K562 (cell line): ENCODE results near the gene ABHD12. TPM values are rescaled to one million over a fixed set of nuclear protein-coding genes. Genes with fewer than 3 reads are reported as not detected.

ENCODE experiments used
- ATAC-seq: fragments of 200-7000 bp; cut with Tn5 transposase; 3 replicates; pipeline ENCODE4 v1.9.1; 2020; ENCODE audit warnings: moderate library complexity
- BruUV-seq: library from RNA; stranded (reverse); fragments of 400-500 nt; replicated peaks from 2 replicates; lab custom pipeline; 2021; lab: Mats Ljungman, UMichigan
- CTCF ChIA-PET: fragments of 300-600 bp; formaldehyde crosslinking; extraction: SDS; loops from one replicate; lab custom pipeline; 2021; ENCODE audit warnings: low intra/inter-chr PET ratio; lab: Yijun Ruan, JAX
- POLR2A ChIA-PET: fragments of 300-600, 350-650 bp; sonication (Branson Sonifier 250); formaldehyde crosslinking; extraction: SDS; loops from one replicate; lab custom pipeline; 2021; ENCODE audit warnings: antibody characterized with exemption, inconsistent platforms; lab: Yijun Ruan, JAX
- DNase-seq, 4 experiments: peaks; one replicate each; pipeline versions ENCODE4 v3.0.0 to v3.0.0-alpha.2; 2011 to 2018; ENCODE audit warnings: low spot score in 3 of 4, mixed read lengths in 3 of 4; ENCODE audit errors: extremely low read depth in 1 of 4
- FAIRE-seq: peaks from 2 replicates; lab custom pipeline; 2011; peaks lifted over from hg19 to GRCh38; lab: Jason Lieb, UNC
- H2AFZ ChIP-seq: 2 replicates; pipeline ENCODE4 v1.6.0; 2011; ENCODE audit warnings: low read depth, low read length, control low read depth, inconsistent platforms
- H3K27ac ChIP-seq: fragments of 200-600 bp; 3 replicates; pipeline ENCODE4 v1.8.0; 2011; ENCODE audit warnings: low read depth, mild to moderate bottlenecking, control low read depth, inconsistent platforms, low read length, moderate library complexity, mixed read lengths; ENCODE audit errors: extremely low read depth
- H3K27me3 ChIP-seq, 2 experiments: fragments of 300-600 bp in 1 of 2; 2 replicates in 1 of 2; 3 replicates in 1 of 2; pipeline versions ENCODE4 v1.6.0 to v1.8.0; 2011; ENCODE audit warnings: inconsistent platforms in 2 of 2, low read length in 2 of 2, mild to moderate bottlenecking in 1 of 2, mixed read lengths in 1 of 2, moderate library complexity in 1 of 2; ENCODE audit not compliant: control insufficient read depth in 2 of 2, insufficient read depth in 2 of 2
- H3K36me3 ChIP-seq: fragments of 300-600 bp; 3 replicates; pipeline ENCODE4 v1.8.0; 2011; ENCODE audit warnings: mild to moderate bottlenecking, low read length, inconsistent platforms; ENCODE audit not compliant: control insufficient read depth, insufficient read depth
- H3K4me1 ChIP-seq, 2 experiments: fragments of 200-600 bp in 1 of 2; replicated peaks in 1 of 2; 2 replicates in 1 of 2; 3 replicates in 1 of 2; pipeline versions ENCODE4 v1.5.1 to v1.8.0; 2011; ENCODE audit warnings: inconsistent platforms in 2 of 2, low read length in 2 of 2, mild to moderate bottlenecking in 1 of 2, mixed read lengths in 1 of 2, moderate library complexity in 1 of 2; ENCODE audit not compliant: control insufficient read depth in 2 of 2, insufficient read depth in 2 of 2
- H3K4me2 ChIP-seq: 2 replicates; pipeline ENCODE4 v1.6.1; 2011; ENCODE audit warnings: low read length, control low read depth, inconsistent platforms, mixed read lengths; ENCODE audit not compliant: insufficient read depth
- H3K4me3 ChIP-seq: fragments of 200-600 bp; sonication (generic), shearing (Covaris generic); 2 replicates; pipeline ENCODE4 v1.5.1; 2016; ENCODE audit warnings: control low read depth, inconsistent platforms
- H3K79me2 ChIP-seq: fragments of 200-600 bp; 3 replicates; pipeline ENCODE4 v1.8.0; 2011; ENCODE audit warnings: low read length, inconsistent platforms; ENCODE audit not compliant: control insufficient read depth, insufficient read depth
- H3K9ac ChIP-seq, 2 experiments: 2 replicates each; pipeline versions ENCODE4 v1.6.0 to v1.6.1; 2011; ENCODE audit warnings: low read depth in 2 of 2, low read length in 2 of 2, control low read depth in 1 of 2, inconsistent platforms in 1 of 2, mild to moderate bottlenecking in 1 of 2, mixed read lengths in 1 of 2; ENCODE audit not compliant: insufficient read depth in 1 of 2
- H3K9me1 ChIP-seq: one replicate; pipeline ENCODE4 v1.6.0; 2011; ENCODE audit warnings: inconsistent platforms, mild to moderate bottlenecking, low read length, moderate library complexity; ENCODE audit not compliant: control insufficient read depth, insufficient read depth
- H3K9me3 ChIP-seq: replicated peaks from 2 replicates; pipeline ENCODE4 v1.5.1; 2011; ENCODE audit warnings: low read depth, low read length, inconsistent platforms; ENCODE audit not compliant: control insufficient read depth, insufficient read depth
- H4K20me1 ChIP-seq: replicated peaks from 2 replicates; pipeline ENCODE4 v1.6.1; 2011; ENCODE audit warnings: low read length, inconsistent platforms, mixed read lengths; ENCODE audit not compliant: control insufficient read depth, insufficient read depth
- ARNT ChIP-seq, 2 experiments: fragments of 450-650 bp; IDR thresholded peaks; 2 replicates each; pipeline ENCODE4 v1.6.1; 2016; ENCODE audit warnings: mild to moderate bottlenecking in 1 of 2
- BHLHE40 ChIP-seq: IDR thresholded peaks from 2 replicates; pipeline ENCODE4 v1.6.1; 2011; ENCODE audit warnings: low read length, improper control_type of control experiment
- CBX5 ChIP-seq: IDR thresholded peaks from 2 replicates; pipeline ENCODE4 v1.6.1; 2014; ENCODE audit warnings: low read depth, borderline replicate concordance
- CHD2 ChIP-seq: IDR thresholded peaks from 2 replicates; pipeline ENCODE4 v1.6.1; 2011; ENCODE audit warnings: low read depth, low read length
- COPS2 ChIP-seq: fragments of 450-650 bp; conservative IDR thresholded peaks from 2 replicates; pipeline ENCODE4 v1.6.1; 2016; ENCODE audit warnings: mild to moderate bottlenecking, moderate library complexity
- ELF2 ChIP-seq: fragments of 250-450 bp; sonication (Bioruptor Pico); IDR thresholded peaks from 2 replicates; pipeline ENCODE4 v1.5.0; 2021; ENCODE audit warnings: mild to moderate bottlenecking
- GATA2 ChIP-seq: sonication (generic); formaldehyde crosslinking; IDR thresholded peaks from 2 replicates; pipeline ENCODE4 v1.4.0; 2020; ENCODE audit warnings: mild to moderate bottlenecking, missing genetic modification reagents
- HDAC8 ChIP-seq: fragments of 450-650 bp; IDR thresholded peaks from 2 replicates; pipeline ENCODE4 v1.6.1; 2016; ENCODE audit warnings: mild to moderate bottlenecking, missing genetic modification characterization, moderate library complexity, missing compliant biosample characterization
- HEY1 ChIP-seq: fragments of 250-450 bp; sonication (Bioruptor Pico); IDR thresholded peaks from 2 replicates; pipeline ENCODE4 v1.5.0; 2020; ENCODE audit warnings: mild to moderate bottlenecking, moderate library complexity, borderline replicate concordance
- MED1 ChIP-seq: sonication (generic); formaldehyde crosslinking; IDR thresholded peaks from 2 replicates; pipeline ENCODE4 v1.8.1; 2023; ENCODE audit warnings: missing genetic modification reagents, borderline replicate concordance
- MEF2A ChIP-seq: IDR thresholded peaks from 2 replicates; pipeline ENCODE4 v1.6.1; 2011; ENCODE audit warnings: low read depth, mild to moderate bottlenecking, low read length, moderate library complexity; ENCODE audit not compliant: control insufficient read depth
- MXI1 ChIP-seq: IDR thresholded peaks from 2 replicates; pipeline ENCODE4 v1.6.1; 2011; ENCODE audit warnings: low read depth, mild to moderate bottlenecking, improper control_type of control experiment, low read length
- PHB2 ChIP-seq: fragments of 450-650 bp; IDR thresholded peaks from 2 replicates; pipeline ENCODE4 v1.6.1; 2017; ENCODE audit warnings: low read depth
- PRMT5 ChIP-seq: sonication (generic); formaldehyde crosslinking; IDR thresholded peaks from 2 replicates; pipeline ENCODE4 v1.5.0; 2020; ENCODE audit warnings: missing genetic modification reagents
- RBFOX2 ChIP-seq: fragments of 200-400 bp; formaldehyde crosslinking; IDR thresholded peaks from 2 replicates; pipeline ENCODE4 v1.6.1; 2017; ENCODE audit warnings: low read depth, mild to moderate bottlenecking, low read length, moderate library complexity
- SLC30A9 ChIP-seq: fragments of 250-450 bp; sonication (Bioruptor Pico); IDR thresholded peaks from 2 replicates; pipeline ENCODE4 v1.8.0; 2022; ENCODE audit warnings: mild to moderate bottlenecking, moderate library complexity
- SNRNP70 ChIP-seq: fragments of 200-400 bp; formaldehyde crosslinking; optimal IDR thresholded peaks from 2 replicates; pipeline ENCODE3; 2017; ENCODE audit warnings: low read depth, low read length
- SPI1 ChIP-seq: IDR thresholded peaks from 2 replicates; pipeline ENCODE4 v1.6.1; 2011; ENCODE audit warnings: low read depth, low read length, control low read depth, borderline replicate concordance
- ZNF224 ChIP-seq: sonication (generic); formaldehyde crosslinking; IDR thresholded peaks from 2 replicates; pipeline ENCODE4 v1.8.0; 2022; ENCODE audit warnings: mild to moderate bottlenecking, missing genetic modification reagents
- WGBS: fragments of 100-300 bp; shearing (Covaris generic); methylation state at CpG from one replicate; pipeline ENCODE4 v1.1.6; 2016; ENCODE audit warnings: low coverage, mixed read lengths; ENCODE audit not compliant: insufficient coverage; ENCODE audit errors: missing lambda C conversion rate; 5-methylcytosine and 5-hydroxymethylcytosine counted together
- in situ Hi-C: fragments of 300-500 bp; cut with MboI; formaldehyde crosslinking; loops from 4 replicates; pipeline ENCODE4 v1.15.0; 2018; ENCODE audit warnings: inconsistent platforms, mixed read lengths
- intact Hi-C: fragments of 100-400 bp; cut with micrococcal nuclease; formaldehyde crosslinking; loops from 2 replicates; pipeline ENCODE4 v1.14.2; 2022
- polyA plus RNA-seq, 8 experiments: library from polyadenylated mRNA; depleted of rRNA in 4 of 8; stranded (reverse) in 5 of 8; unstranded in 3 of 8; fragments of >200 nt; fragmentation: Nextera tagmentation in 2 of 8; fragmentation: Illumina TruSeq in 1 of 8; extraction: Ambion mirVana in 2 of 8; extraction: Trizol in 1 of 8; gene quantifications; 2 replicates each; pipeline versions ENCODE4 v1.2.1 to v1.2.3, GENCODE V29; 2011 to 2014; ENCODE audit warnings: inconsistent platforms in 1 of 8, missing spikeins in 1 of 8
- total RNA-seq, 7 experiments: library from RNA; depleted of rRNA in 6 of 7; stranded (reverse); fragments of >200 nt in 6 of 7; fragmentation: Illumina TruSeq in 2 of 7; extraction: Trizol in 2 of 7; gene quantifications; 2 replicates each; pipeline versions ENCODE4 v1.2.1 to v1.2.3, GENCODE V29; 2011 to 2021; ENCODE audit warnings: low replicate concordance in 1 of 7
- TF ChIP-seq, protein P1 (sequence below): sonication (generic); formaldehyde crosslinking; IDR thresholded peaks from 2 replicates; pipeline ENCODE4 v1.8.0; 2022; ENCODE audit warnings: mild to moderate bottlenecking, missing genetic modification reagents, borderline replicate concordance

The ABHD12 gene
- total and polyA plus RNA-seq, 9 of the 15 experiments (the other 6 are each of a cell fraction or from before 2014, with no cell fraction given): 0.65 to 15.6 (median 9.1) TPM

DNA sequence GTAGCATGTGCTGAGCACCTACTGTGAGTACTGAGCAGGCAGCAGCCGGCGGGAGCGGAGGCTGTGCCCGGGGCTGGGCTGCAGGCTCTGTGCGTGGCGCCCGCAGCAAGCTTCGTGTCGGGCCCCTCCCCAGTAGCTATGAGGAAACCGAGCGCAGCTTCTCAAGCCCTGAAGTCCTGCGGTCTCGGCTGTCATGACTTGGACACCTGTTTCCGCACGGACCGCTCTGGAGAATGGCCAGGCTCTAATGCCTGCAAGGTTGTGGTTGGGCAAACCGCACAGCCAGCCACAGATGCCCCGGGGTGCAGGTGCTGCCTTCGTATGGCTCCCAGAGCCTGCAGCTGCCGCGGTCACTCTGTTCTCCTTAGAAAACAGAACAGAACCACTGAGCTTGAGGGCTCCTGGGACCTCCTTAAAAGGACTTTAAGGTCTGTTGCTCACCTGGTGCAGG is 109.1 kb downstream of the ABHD12 start:
- DNase-seq (no peak), ATAC-seq (no peak), FAIRE-seq (no peak)
- no peak overlapping the region for H3K27ac ChIP-seq
- no peak overlapping the region for H3K4me3 ChIP-seq
- no peaks in the 10 kb centered on the region for H3K27me3 ChIP-seq
- no peaks in the 10 kb centered on the region for H3K9me1 ChIP-seq
- H3K9ac ChIP-seq: no peak overlapping the region
- 100% methylated on average over 5 of the region's 21 CpGs for WGBS
- no peaks in the 10 kb centered on the region for H4K20me1 ChIP-seq
- H2AFZ ChIP-seq: no peak overlapping the region
- H3K36me3 ChIP-seq: peaks cover 4% of the 10 kb centered on the region; the same call in 1 of the 3 replicates
- in situ Hi-C loops: no loop called here
- no peaks in the 10 kb centered on the region for H3K79me2 ChIP-seq
- no peak overlapping the region for H3K4me2 ChIP-seq
- ChIA-PET CTCF (no interaction called here), POLR2A (no interaction called here)
- intact Hi-C loops: no loop called here
- no peaks in the 10 kb centered on the region for H3K9me3 ChIP-seq
- TF ChIP-seq CBX5 (no peak), ZNF224 (no peak), BHLHE40 (no peak), CHD2 (no peak), PHB2 (no peak), MEF2A (no peak), MED1 (CRISPR knock-in tag) (no peak), HDAC8 (tag) (no peak), PRMT5 (CRISPR knock-in tag) (no peak), ELF2 (no peak), RBFOX2 (no peak), MXI1 (no peak), SLC30A9 (CRISPR knock-in tag) (no peak), SNRNP70 (no peak), HEY1 (no peak), ARNT (IDR thresholded peaks at IDR 0.05) (no peak), COPS2 (no peak), GATA2 (no peak), SPI1 (no peak)
- TF ChIP-seq, protein P1, sequence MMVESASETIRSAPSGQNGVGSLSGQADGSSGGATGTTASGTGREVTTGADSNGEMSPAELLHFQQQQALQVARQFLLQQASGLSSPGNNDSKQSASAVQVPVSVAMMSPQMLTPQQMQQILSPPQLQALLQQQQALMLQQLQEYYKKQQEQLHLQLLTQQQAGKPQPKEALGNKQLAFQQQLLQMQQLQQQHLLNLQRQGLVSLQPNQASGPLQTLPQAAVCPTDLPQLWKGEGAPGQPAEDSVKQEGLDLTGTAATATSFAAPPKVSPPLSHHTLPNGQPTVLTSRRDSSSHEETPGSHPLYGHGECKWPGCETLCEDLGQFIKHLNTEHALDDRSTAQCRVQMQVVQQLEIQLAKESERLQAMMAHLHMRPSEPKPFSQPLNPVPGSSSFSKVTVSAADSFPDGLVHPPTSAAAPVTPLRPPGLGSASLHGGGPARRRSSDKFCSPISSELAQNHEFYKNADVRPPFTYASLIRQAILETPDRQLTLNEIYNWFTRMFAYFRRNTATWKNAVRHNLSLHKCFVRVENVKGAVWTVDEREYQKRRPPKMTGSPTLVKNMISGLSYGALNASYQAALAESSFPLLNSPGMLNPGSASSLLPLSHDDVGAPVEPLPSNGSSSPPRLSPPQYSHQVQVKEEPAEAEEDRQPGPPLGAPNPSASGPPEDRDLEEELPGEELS (CRISPR knock-in tag): no peak
- BruUV-seq: no TSS peak
- no peaks in the 10 kb centered on the region for H3K4me1 ChIP-seq
